Caco-2 (cell line): ENCODE data around the gene IL23A. TPM values are rescaled to one million over a fixed set of nuclear protein-coding genes. Genes with fewer than 3 reads are reported as not detected.

ENCODE experiments used
- Bru-seq: library from RNA; stranded (reverse); fragments of 400-500 nt; gene quantifications from one replicate; lab custom pipeline; 2021; lab: Mats Ljungman, UMichigan
- BruChase-seq, 2 experiments: library from RNA; stranded (reverse); fragments of 400-500 nt; gene quantifications; one replicate each; lab custom pipeline; 2021; lab: Mats Ljungman, UMichigan
- BruUV-seq: library from RNA; stranded (reverse); fragments of 400-500 nt; replicated peaks from 2 replicates; lab custom pipeline; 2021; lab: Mats Ljungman, UMichigan
- CTCF ChIA-PET: fragments of 300-600 bp; sonication (Branson Sonifier 250); formaldehyde crosslinking; loops from one replicate; lab custom pipeline; 2022; ENCODE audit warnings: antibody characterized with exemption; lab: Charles Lee
- POLR2A ChIA-PET: fragments of 300-600 bp; sonication (Branson Sonifier 250); formaldehyde crosslinking; loops from one replicate; lab custom pipeline; 2022; ENCODE audit warnings: antibody characterized with exemption; lab: Charles Lee
- DNase-seq, 2 experiments: peaks; one replicate each; pipeline versions ENCODE4 v3.0.0 to v3.0.0-alpha.2; 2020 to 2022
- H3K27me3 ChIP-seq: replicated peaks from 2 replicates; pipeline ENCODE4 v1.6.0; 2011; ENCODE audit warnings: low read length; ENCODE audit not compliant: control insufficient read depth, insufficient read depth
- H3K36me3 ChIP-seq: 2 replicates; pipeline ENCODE4 v1.5.1; 2011; ENCODE audit warnings: low read length; ENCODE audit not compliant: control insufficient read depth, insufficient read depth
- H3K4me1 ChIP-seq: fragments of 250-450 bp; sonication (Bioruptor Pico); 2 replicates; pipeline ENCODE4 v1.5.1; 2020; ENCODE audit warnings: mild to moderate bottlenecking
- H3K4me3 ChIP-seq: 2 replicates; pipeline ENCODE4 v1.5.1; 2011; ENCODE audit warnings: low read depth, mild to moderate bottlenecking, control low read depth, low read length
- H3K9me3 ChIP-seq: fragments of 250-450 bp; sonication (Bioruptor Pico); 2 replicates; pipeline ENCODE4 v1.5.1; 2020; ENCODE audit warnings: mild to moderate bottlenecking, moderate library complexity
- H3K27ac Mint-ChIP-seq: one replicate; pipeline ENCODE4 v1.8.0; 2022; ENCODE audit warnings: mixed read lengths; ENCODE audit not compliant: unreplicated experiment
- H3K27me3 Mint-ChIP-seq: one replicate; pipeline ENCODE4 v1.8.0; 2022; ENCODE audit warnings: mixed read lengths; ENCODE audit not compliant: insufficient read depth, unreplicated experiment
- H3K36me3 Mint-ChIP-seq: one replicate; pipeline ENCODE4 v1.8.0; 2022; ENCODE audit warnings: mild to moderate bottlenecking, mixed read lengths; ENCODE audit not compliant: insufficient read depth, unreplicated experiment
- H3K4me1 Mint-ChIP-seq: one replicate; pipeline ENCODE4 v1.8.0; 2022; ENCODE audit warnings: low read depth, mixed read lengths; ENCODE audit not compliant: unreplicated experiment
- H3K4me3 Mint-ChIP-seq: one replicate; pipeline ENCODE4 v1.8.0; 2022; ENCODE audit warnings: mild to moderate bottlenecking, moderate library complexity, mixed read lengths; ENCODE audit not compliant: unreplicated experiment
- H3K9me3 Mint-ChIP-seq: one replicate; pipeline ENCODE4 v1.8.0; 2022; ENCODE audit warnings: mixed read lengths; ENCODE audit not compliant: unreplicated experiment
- CTCF ChIP-seq, 2 experiments: fragments of 200-600 bp in 1 of 2; IDR thresholded peaks; 1 replicate in 1 of 2; 2 replicates in 1 of 2; pipeline versions ENCODE4 v1.5.1 to v1.8.0; 2011 to 2022; ENCODE audit warnings: antibody characterized with exemption in 1 of 2, control low read depth in 1 of 2, inconsistent platforms in 1 of 2, low read depth in 1 of 2, low read length in 1 of 2, mild to moderate bottlenecking in 1 of 2, moderate library complexity in 1 of 2; ENCODE audit not compliant: insufficient read depth in 1 of 2, severe bottlenecking in 1 of 2, unreplicated experiment in 1 of 2
- intact Hi-C: fragments of 100-400 bp; cut with micrococcal nuclease; formaldehyde crosslinking; loops from one replicate; pipeline ENCODE4 v1.10.0; 2022; ENCODE audit not compliant: unreplicated experiment
- long read RNA-seq: library from polyadenylated mRNA; stranded (forward); transcript quantifications from one replicate; pipeline ENCODE4 v2.0.0, GENCODE V29; 2022
- total RNA-seq: library from RNA; stranded (reverse); gene quantifications from 2 replicates; pipeline ENCODE4 v1.2.3, GENCODE V29; 2022

The IL23A gene
- 0.48 TPM in 1 of 2 replicates, not detected in the other for total RNA-seq
- percentile 32 among the genes with signal in this experiment for Bru-seq, nascent RNA
- percentile 36 among the genes with signal in this experiment for BruChase-seq, experiment 1, labeled RNA remaining after a 2-hour chase
- percentile 38 among the genes with signal in this experiment for BruChase-seq, experiment 2, labeled RNA remaining after a 6-hour chase
- long read RNA-seq, partial matches to known transcripts: 0 of 2 reads
- long read RNA-seq, other reads (novel, unspliced or antisense): 2 of 2 reads

GRCh38 chr12:56338308-56339157 is at the start of gene IL23A:
Gene IL23A (plus strand): TSS chr12:56338884. CDS start chr12:56339045, 161 bp downstream.
- Histone ChIP-seq H3K9me3 (no peaks in the 10 kb centered on the region), H3K4me1 (peaks cover 6% of the 10 kb centered on the region; the same call in 1 of the 2 replicates), H3K4me3 (no peak within 1 kb of the TSS), H3K27me3 (no peaks in the 10 kb centered on the region), H3K36me3 (peaks cover 2% of the 10 kb centered on the region)
- Mint-ChIP-seq H3K27me3 (no peaks in the 10 kb centered on the region), H3K36me3 (peaks cover 10% of the 10 kb centered on the region), H3K4me1 (peaks cover 8% of the 10 kb centered on the region), H3K27ac (peak within 1 kb of the TSS; percentile 27), H3K4me3 (no peak within 1 kb of the TSS), H3K9me3 (no peaks in the 10 kb centered on the region)
- POLR2A ChIA-PET: no interaction called here
- intact Hi-C loops: no loop called here
- CTCF ChIA-PET: interaction anchor here (1.8 kb wide), 1 partner anchor 23 kb away, joined by 4 read pairs; the partner anchor contains the start of gene CNPY2
- no TSS peak for BruUV-seq
- no peak for DNase-seq
- TF ChIP-seq CTCF (IDR thresholded peaks at IDR 0.05; ENCODE audit: insufficient read depth in 1 of 2, low read depth in 1 of 2, low read length in 1 of 2, severe bottlenecking in 1 of 2, unreplicated experiment in 1 of 2): no peak

- Histone ChIP-seq H3K27me3 (no peaks in the 10 kb centered on the region), H3K9me3 (no peaks in the 10 kb centered on the region), H3K4me1 (peaks cover 21% of the 10 kb centered on the region), H3K4me3 (no peak overlapping the region), H3K36me3 (no peaks in the 10 kb centered on the region)
- BruUV-seq: no TSS peak
- Mint-ChIP-seq H3K4me3 (no peak overlapping the region), H3K36me3 (peaks cover 62% of the 10 kb centered on the region), H3K4me1 (peaks cover 18% of the 10 kb centered on the region), H3K27ac (no peak overlapping the region), H3K9me3 (no peaks in the 10 kb centered on the region), H3K27me3 (no peaks in the 10 kb centered on the region)
- POLR2A ChIA-PET: no interaction called here
- intact Hi-C loops: no loop called here
- DNase-seq: no peak
- CTCF ChIA-PET: no interaction called here
- no peak for TF ChIP-seq CTCF (IDR thresholded peaks at IDR 0.05; ENCODE audit: insufficient read depth in 1 of 2, low read depth in 1 of 2, low read length in 1 of 2, severe bottlenecking in 1 of 2, unreplicated experiment in 1 of 2)
Measured at GRCh38 chr12:56293795-56294194, 44.9 kb upstream of the IL23A start.

- no peak for DNase-seq
- Mint-ChIP-seq H3K9me3 (no peaks in the 10 kb centered on the region), H3K4me1 (peaks cover 14% of the 10 kb centered on the region), H3K36me3 (peaks cover 63% of the 10 kb centered on the region), H3K27ac (no peak overlapping the region), H3K4me3 (no peak overlapping the region), H3K27me3 (no peaks in the 10 kb centered on the region)
- intact Hi-C loops: no loop called here
- Histone ChIP-seq H3K9me3 (no peaks in the 10 kb centered on the region), H3K4me3 (no peak overlapping the region), H3K36me3 (no peaks in the 10 kb centered on the region), H3K27me3 (no peaks in the 10 kb centered on the region), H3K4me1 (peaks cover 23% of the 10 kb centered on the region)
- no TSS peak for BruUV-seq
- ChIA-PET POLR2A (no interaction called here), CTCF (no interaction called here)
- no peak for TF ChIP-seq CTCF (IDR thresholded peaks at IDR 0.05; ENCODE audit: insufficient read depth in 1 of 2, low read depth in 1 of 2, low read length in 1 of 2, severe bottlenecking in 1 of 2, unreplicated experiment in 1 of 2)
Measured at GRCh38 chr12:56296295-56296694, 42.4 kb upstream of the IL23A start.
